HEK293T (cell line): ENCODE data around the gene OR3A1.
A peak's percentile ranks its signal among the peaks of the same experiment; 100 is the strongest.
"Not testable (repeated sequence)": the region's sequence is repeated elsewhere in the genome, so short reads cannot be mapped to it uniquely, and the experiment has no call there.

ENCODE experiments used
- CTCF ChIA-PET: fragments of 350-600 bp; formaldehyde crosslinking; extraction: SDS; loops from one replicate; lab custom pipeline; 2021; ENCODE audit warnings: antibody characterized with exemption, inconsistent platforms; lab: Yijun Ruan, JAX
- POLR2A ChIA-PET: fragments of 350-600 bp; formaldehyde crosslinking; extraction: SDS; loops from one replicate; lab custom pipeline; 2020; ENCODE audit warnings: antibody characterized with exemption, inconsistent platforms; lab: Yijun Ruan, JAX
- DNase-seq: peaks from one replicate; pipeline ENCODE4 v3.0.0; 2012; ENCODE audit warnings: mixed read lengths; ENCODE audit errors: extremely low spot score
- ARNT ChIP-seq: fragments of 450-650 bp; IDR thresholded peaks from 2 replicates; pipeline ENCODE4 v1.6.1; 2017; ENCODE audit warnings: mild to moderate bottlenecking
- BHLHE40 ChIP-seq: fragments of 450-650 bp; IDR thresholded peaks from 2 replicates; pipeline ENCODE4 v1.6.1; 2016; ENCODE audit warnings: mild to moderate bottlenecking, moderate library complexity, borderline replicate concordance
- CTBP1 ChIP-seq: fragments of 450-650 bp; IDR thresholded peaks from 2 replicates; pipeline ENCODE4 v1.6.1; 2016; ENCODE audit warnings: borderline replicate concordance
- ELF4 ChIP-seq: fragments of 450-650 bp; IDR thresholded peaks from 2 replicates; pipeline ENCODE4 v1.6.1; 2017; ENCODE audit warnings: antibody characterized with exemption
- FOXA1 ChIP-seq: fragments of 450-650 bp; IDR thresholded peaks from 2 replicates; pipeline ENCODE4 v1.6.1; 2016; ENCODE audit warnings: mild to moderate bottlenecking
- FOXK2 ChIP-seq: fragments of 450-650 bp; IDR thresholded peaks from 2 replicates; pipeline ENCODE4 v1.6.1; 2016; ENCODE audit warnings: mild to moderate bottlenecking
- FOXM1 ChIP-seq: fragments of 450-650 bp; IDR thresholded peaks from 2 replicates; pipeline ENCODE4 v1.6.1; 2017; ENCODE audit warnings: mild to moderate bottlenecking, borderline replicate concordance
- HDGF ChIP-seq: fragments of 450-650 bp; IDR thresholded peaks from 2 replicates; pipeline ENCODE4 v1.6.1; 2017; ENCODE audit warnings: antibody characterized with exemption, borderline replicate concordance
- L3MBTL2 ChIP-seq: fragments of 450-650 bp; conservative IDR thresholded peaks from 2 replicates; pipeline ENCODE4 v1.6.1; 2016; ENCODE audit warnings: mild to moderate bottlenecking
- LEF1 ChIP-seq: fragments of 450-650 bp; IDR thresholded peaks from 2 replicates; pipeline ENCODE4 v1.6.1; 2017; ENCODE audit warnings: mild to moderate bottlenecking, borderline replicate concordance
- NFRKB ChIP-seq: fragments of 450-650 bp; IDR thresholded peaks from 2 replicates; pipeline ENCODE4 v1.6.1; 2016; ENCODE audit warnings: mild to moderate bottlenecking, moderate library complexity
- SP1 ChIP-seq: fragments of 450-650 bp; IDR thresholded peaks from 2 replicates; pipeline ENCODE4 v1.6.1; 2017
- SUZ12 ChIP-seq: fragments of 450-650 bp; IDR thresholded peaks from 2 replicates; pipeline ENCODE4 v1.6.1; 2016; ENCODE audit warnings: mild to moderate bottlenecking
- TARDBP ChIP-seq: fragments of 450-650 bp; IDR thresholded peaks from 2 replicates; pipeline ENCODE4 v1.6.1; 2016
- ZNF384 ChIP-seq: fragments of 450-650 bp; IDR thresholded peaks from 2 replicates; pipeline ENCODE4 v1.6.1; 2016
- TF ChIP-seq, protein P1 (sequence below): fragments of 450-650 bp; IDR thresholded peaks from 2 replicates; pipeline ENCODE4 v1.6.1; 2016

OR3A1 gene, protein sequence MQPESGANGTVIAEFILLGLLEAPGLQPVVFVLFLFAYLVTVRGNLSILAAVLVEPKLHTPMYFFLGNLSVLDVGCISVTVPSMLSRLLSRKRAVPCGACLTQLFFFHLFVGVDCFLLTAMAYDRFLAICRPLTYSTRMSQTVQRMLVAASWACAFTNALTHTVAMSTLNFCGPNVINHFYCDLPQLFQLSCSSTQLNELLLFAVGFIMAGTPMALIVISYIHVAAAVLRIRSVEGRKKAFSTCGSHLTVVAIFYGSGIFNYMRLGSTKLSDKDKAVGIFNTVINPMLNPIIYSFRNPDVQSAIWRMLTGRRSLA

DNA sequence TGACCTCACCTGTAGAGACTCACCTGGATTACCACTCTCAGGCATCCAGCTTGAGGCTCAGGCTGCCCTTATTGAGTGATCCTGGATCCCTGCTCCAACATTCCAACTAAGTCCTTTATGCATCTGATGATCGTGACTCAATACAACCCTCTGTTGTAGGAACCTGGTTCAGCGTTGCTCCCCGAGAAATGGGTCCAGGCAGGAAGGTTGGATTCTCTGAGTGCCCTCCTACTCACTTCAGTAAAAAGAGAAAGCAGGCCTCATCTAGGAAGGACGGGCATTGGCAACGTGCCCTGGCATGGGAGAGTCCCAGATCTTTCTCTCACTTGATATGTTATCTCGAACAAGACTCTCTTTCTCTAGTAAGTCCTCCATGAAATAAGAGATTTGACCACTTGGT is at the start of gene OR3A1:
Gene OR3A1, minus strand, starts transcription at position 101 of the 400 bp plus-strand sequence. CDS start 5,778 bp downstream, outside the sequence.
- TF ChIP-seq, protein P1, sequence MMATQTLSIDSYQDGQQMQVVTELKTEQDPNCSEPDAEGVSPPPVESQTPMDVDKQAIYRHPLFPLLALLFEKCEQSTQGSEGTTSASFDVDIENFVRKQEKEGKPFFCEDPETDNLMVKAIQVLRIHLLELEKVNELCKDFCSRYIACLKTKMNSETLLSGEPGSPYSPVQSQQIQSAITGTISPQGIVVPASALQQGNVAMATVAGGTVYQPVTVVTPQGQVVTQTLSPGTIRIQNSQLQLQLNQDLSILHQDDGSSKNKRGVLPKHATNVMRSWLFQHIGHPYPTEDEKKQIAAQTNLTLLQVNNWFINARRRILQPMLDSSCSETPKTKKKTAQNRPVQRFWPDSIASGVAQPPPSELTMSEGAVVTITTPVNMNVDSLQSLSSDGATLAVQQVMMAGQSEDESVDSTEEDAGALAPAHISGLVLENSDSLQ = no peak
- no peak for TF ChIP-seq SP1
- TF ChIP-seq ZNF384 = no peak
- no peak for TF ChIP-seq TARDBP
- TF ChIP-seq ARNT = no peak
- no peak for TF ChIP-seq LEF1
- TF ChIP-seq FOXK2 = no peak
- no peak for TF ChIP-seq SUZ12
- TF ChIP-seq NFRKB = no peak
- TF ChIP-seq L3MBTL2 = no peak
- no peak for TF ChIP-seq HDGF
- TF ChIP-seq FOXA1 = no peak
- TF ChIP-seq CTBP1 = no peak
- no peak for TF ChIP-seq ELF4
- no peak for TF ChIP-seq FOXM1
- TF ChIP-seq BHLHE40 = no peak
- POLR2A ChIA-PET = no interaction called here
- DNase-seq = no peak
- CTCF ChIA-PET = no interaction called here

DNA sequence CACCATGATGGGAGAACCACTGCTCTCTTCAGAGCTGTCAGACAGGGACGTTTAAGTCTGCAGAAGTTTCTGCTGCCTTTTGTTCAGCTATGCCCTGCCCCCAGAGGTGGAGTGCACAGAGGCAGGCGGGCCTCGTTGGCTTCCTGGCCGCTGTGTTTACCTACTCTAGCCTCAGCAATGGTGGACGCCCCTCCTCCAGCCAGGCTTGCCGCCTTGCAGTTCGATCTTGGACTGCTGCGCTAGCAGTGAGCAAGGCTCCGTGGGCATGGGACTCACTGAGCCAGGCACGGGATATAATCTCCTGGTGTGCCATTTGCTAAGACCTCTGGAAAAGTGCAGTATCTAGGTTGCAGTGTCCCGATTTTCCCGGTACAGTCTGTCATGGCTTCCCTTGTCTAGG is 44.6 kb upstream of the OR3A1 start:
- DNase-seq, CTCF ChIA-PET, POLR2A ChIA-PET: not testable (repeated sequence)

DNA sequence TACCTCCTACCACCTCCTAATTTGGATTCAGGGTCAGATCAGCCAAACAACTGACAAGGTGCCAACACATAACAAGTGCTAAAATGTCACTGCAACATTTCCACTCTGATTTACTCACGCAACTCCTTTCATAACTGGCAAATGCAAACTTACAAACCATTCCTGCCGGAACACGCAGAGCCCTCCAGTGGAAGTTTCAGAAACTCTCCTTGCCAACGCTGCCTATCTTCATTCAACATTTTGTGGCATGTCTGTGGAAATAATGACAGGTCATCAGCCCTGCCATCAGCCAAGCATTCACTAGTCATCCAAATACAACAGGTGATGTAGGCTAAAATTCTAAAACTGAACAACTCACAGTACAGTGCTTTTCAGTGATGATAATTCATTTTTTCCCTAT is 37.7 kb upstream of the OR3A1 start:
- ChIA-PET POLR2A (no interaction called here), CTCF (no interaction called here)
- DNase-seq = peak; percentile 16
- TF ChIP-seq HDGF (no peak), BHLHE40 (no peak), FOXM1 (no peak), NFRKB (no peak), ELF4 (no peak), FOXK2 (no peak), ZNF384 (no peak), TARDBP (no peak), ARNT (no peak), FOXA1 (no peak), LEF1 (no peak), L3MBTL2 (no peak), SUZ12 (no peak), SP1 (no peak), CTBP1 (no peak)
- TF ChIP-seq, protein P1 = no peak

DNA sequence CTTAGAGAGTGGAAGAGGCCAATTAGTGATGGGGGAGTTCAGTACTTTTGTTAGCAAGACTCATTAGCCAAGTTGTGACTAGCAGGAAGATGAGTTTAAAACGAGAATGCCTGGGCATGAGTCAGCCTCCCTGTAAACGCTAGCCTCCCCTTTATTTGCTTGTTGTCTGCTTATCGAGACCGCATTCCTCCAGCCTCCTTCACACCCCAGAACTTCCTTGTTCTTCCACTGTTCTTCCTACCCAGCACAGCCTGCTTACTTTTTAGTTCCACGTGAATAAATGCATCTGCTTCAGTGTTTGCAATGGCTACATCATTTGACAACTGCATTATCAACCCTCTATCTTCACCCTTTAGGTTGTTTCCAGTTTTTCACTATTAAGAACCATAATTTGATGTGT is 20.2 kb upstream of the OR3A1 start:
- no peak for TF ChIP-seq SUZ12
- TF ChIP-seq ARNT = no peak
- TF ChIP-seq L3MBTL2 = no peak
- TF ChIP-seq SP1 = no peak
- no peak for TF ChIP-seq CTBP1
- no peak for TF ChIP-seq FOXA1
- no peak for TF ChIP-seq BHLHE40
- no peak for TF ChIP-seq FOXK2
- TF ChIP-seq, protein P1 = no peak
- DNase-seq = no peak
- ChIA-PET POLR2A (no interaction called here), CTCF (interaction anchor here (0.5 kb wide), 1 partner anchor 275 kb away, joined by 4 read pairs; no protein-coding TSS in a partner anchor)

DNA sequence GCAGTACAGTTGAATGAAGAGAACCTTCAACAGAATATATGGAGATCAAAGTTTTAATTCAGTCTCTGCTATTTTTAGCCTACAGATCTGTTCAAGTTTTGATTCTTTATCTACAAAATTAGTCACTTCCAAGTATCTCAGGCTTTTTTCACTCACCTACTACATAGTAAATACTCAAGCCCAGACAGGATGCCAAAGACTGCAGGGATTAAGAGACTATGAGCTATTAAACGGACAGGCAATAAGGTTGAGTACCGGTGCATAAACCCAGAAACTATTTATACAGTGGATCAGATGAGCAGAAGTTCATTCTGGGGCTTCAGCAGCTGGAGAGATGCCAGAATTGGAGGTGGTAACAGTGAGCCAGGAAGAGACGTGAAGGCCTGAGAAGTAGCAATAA is 18.7 kb upstream of the OR3A1 start:
- DNase-seq = no peak
- TF ChIP-seq FOXM1 (no peak), TARDBP (no peak), FOXA1 (no peak), LEF1 (no peak), SUZ12 (no peak), ELF4 (no peak), BHLHE40 (no peak), HDGF (no peak), SP1 (no peak), ARNT (no peak), FOXK2 (no peak), ZNF384 (no peak), NFRKB (no peak), L3MBTL2 (no peak), CTBP1 (no peak)
- TF ChIP-seq, protein P1 = no peak
- ChIA-PET POLR2A (no interaction called here), CTCF (no interaction called here)

DNA sequence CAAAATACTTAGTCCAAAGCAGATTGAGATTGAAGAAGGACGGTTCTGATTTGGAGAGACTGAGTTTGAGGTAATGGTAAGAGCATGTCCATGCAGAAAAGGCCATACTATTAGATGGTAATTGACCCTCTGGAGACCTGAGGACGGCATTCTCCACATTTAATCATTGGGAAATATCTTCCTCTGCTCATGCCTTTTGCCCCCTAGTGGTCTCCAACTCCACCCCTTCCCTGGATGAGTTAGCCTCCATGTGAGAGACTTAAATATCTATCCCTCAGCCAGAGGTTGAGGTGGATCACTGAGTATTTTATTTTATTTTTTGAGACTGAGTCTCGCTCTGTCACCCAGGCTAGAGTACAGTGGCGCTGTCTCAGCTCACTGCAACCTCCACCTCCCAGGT is 10.4 kb upstream of the OR3A1 start:
- DNase-seq = no peak
- ChIA-PET CTCF (no interaction called here), POLR2A (no interaction called here)
- TF ChIP-seq ELF4 (no peak), BHLHE40 (no peak), L3MBTL2 (no peak), FOXM1 (no peak), CTBP1 (no peak), TARDBP (no peak), LEF1 (no peak), FOXK2 (no peak), ZNF384 (no peak), ARNT (no peak), FOXA1 (no peak), HDGF (no peak), SP1 (no peak), NFRKB (no peak), SUZ12 (no peak)
- TF ChIP-seq, protein P1 = no peak
